WI38 (cell line): ENCODE results near the gene GLT1D1.
"Not testable (repeated sequence)": the region's sequence is repeated elsewhere in the genome, so short reads cannot be mapped to it uniquely, and the experiment has no call there.

ENCODE experiments used
- H3K4me3 ChIP-seq: 2 replicates; pipeline ENCODE4 v1.5.1; 2011; ENCODE audit warnings: low read depth, mild to moderate bottlenecking, control low read depth, low read length
- TF ChIP-seq, protein P1 (sequence below): IDR thresholded peaks from 2 replicates; pipeline ENCODE4 v1.5.1; 2012; ENCODE audit warnings: low read depth, mild to moderate bottlenecking, control low read depth, low read length

Gene GLT1D1

GRCh38 chr12:128852885-128853599 is at the start of gene GLT1D1:
Gene GLT1D1, plus strand, starts transcription at chr12:128853478. Its CDS starts 104 bp downstream, at chr12:128853582.
- TF ChIP-seq, protein P1, sequence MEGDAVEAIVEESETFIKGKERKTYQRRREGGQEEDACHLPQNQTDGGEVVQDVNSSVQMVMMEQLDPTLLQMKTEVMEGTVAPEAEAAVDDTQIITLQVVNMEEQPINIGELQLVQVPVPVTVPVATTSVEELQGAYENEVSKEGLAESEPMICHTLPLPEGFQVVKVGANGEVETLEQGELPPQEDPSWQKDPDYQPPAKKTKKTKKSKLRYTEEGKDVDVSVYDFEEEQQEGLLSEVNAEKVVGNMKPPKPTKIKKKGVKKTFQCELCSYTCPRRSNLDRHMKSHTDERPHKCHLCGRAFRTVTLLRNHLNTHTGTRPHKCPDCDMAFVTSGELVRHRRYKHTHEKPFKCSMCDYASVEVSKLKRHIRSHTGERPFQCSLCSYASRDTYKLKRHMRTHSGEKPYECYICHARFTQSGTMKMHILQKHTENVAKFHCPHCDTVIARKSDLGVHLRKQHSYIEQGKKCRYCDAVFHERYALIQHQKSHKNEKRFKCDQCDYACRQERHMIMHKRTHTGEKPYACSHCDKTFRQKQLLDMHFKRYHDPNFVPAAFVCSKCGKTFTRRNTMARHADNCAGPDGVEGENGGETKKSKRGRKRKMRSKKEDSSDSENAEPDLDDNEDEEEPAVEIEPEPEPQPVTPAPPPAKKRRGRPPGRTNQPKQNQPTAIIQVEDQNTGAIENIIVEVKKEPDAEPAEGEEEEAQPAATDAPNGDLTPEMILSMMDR: no peak
- H3K4me3 ChIP-seq: no peak within 1 kb of the TSS

DNA sequence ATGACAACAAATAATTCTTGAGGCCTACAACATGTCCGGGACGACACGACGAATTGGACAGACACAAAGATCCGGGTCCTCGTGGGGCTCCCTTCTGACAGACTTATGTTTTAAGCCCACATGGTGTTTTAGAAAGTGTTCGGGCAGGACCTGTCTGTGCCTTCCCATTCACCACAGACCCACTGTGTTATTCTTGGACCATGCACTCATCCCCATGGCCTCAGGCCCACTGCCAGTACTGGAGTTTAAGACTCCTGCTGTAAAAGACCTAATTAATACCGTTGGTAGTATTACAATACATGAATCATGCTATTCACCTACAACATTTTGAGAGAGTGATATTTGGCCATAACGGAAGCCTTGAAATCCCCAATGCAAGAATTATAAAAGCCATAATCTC is 49.5 kb upstream of the GLT1D1 start:
- TF ChIP-seq, protein P1: no peak

GRCh38 chr12:128804762-128805161 is 48.5 kb upstream of the GLT1D1 start:
- TF ChIP-seq, protein P1: no peak

More for the DNA sequence above, 49.5 kb upstream of the GLT1D1 start:
- no peak overlapping the region for H3K4me3 ChIP-seq

DNA sequence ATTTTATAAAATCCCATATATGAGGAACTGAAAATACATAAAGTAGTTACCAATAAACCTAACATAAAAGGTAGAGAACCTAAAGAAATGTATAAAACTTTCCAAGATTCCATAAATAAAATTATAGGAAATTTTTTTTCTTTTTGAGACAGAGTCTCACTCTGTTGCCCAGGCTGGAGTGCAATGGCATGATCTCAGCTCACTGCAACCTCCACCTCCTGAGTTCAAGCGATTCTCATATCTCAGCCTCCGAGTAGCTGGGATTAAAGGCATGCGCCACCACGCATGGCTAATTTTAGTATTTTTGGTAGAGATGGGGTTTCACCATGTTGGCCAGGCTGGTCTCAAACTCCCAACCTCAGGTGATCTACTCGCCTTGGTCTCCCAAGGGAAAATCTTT is 47.9 kb upstream of the GLT1D1 start:
- not testable (repeated sequence) for H3K4me3 ChIP-seq

More at GRCh38 chr12:128804762-128805161, 48.5 kb upstream of the GLT1D1 start:
- no peak overlapping the region for H3K4me3 ChIP-seq

DNA sequence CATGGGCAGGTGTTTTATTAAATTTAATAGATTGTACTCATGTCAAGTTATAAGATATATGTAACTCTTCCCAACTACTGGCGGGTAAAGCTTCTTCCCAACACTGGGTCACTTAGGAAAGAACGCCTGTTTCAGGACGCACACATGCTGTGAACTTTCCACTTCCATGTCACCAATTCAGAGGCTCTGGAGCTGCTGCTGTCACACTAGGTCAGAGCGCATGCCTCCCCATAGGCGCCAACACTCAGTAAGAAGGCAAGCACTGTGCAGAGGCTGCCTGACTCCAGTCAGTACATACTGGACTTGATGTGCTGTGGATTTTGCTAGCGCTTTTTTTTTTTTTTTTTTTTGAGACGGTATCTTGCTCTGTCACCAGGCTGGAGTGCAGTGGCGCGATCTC is 46.7 kb upstream of the GLT1D1 start:
- no peak overlapping the region for H3K4me3 ChIP-seq
- TF ChIP-seq, protein P1: no peak

GRCh38 chr12:128807161-128807724 is 46.0 kb upstream of the GLT1D1 start:
- TF ChIP-seq, protein P1: no peak
- H3K4me3 ChIP-seq: no peak overlapping the region

DNA sequence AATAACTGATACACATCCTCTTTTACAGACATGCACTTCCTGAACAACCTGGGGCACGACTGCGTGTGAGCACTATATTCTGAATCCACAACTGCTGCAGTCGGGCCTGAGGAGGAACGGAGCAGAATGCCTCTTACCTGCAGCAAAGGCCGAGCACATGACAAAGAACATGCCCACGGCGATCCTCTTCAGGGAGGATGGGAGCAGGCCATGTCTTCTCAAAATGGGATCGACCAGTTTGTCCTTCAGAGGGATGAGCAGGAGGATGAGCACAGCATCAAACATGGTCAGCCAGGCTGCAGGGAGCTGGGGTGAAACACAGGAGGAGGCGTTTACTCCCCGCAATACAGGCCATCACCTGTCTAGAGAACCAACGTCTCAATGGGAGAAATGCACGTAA is 44.6 kb upstream of the GLT1D1 start:
- TF ChIP-seq, protein P1: no peak

More for the DNA sequence above, 44.6 kb upstream of the GLT1D1 start:
- H3K4me3 ChIP-seq: no peak overlapping the region
